ENCODE measurements around the gene C2orf72.

DNA sequence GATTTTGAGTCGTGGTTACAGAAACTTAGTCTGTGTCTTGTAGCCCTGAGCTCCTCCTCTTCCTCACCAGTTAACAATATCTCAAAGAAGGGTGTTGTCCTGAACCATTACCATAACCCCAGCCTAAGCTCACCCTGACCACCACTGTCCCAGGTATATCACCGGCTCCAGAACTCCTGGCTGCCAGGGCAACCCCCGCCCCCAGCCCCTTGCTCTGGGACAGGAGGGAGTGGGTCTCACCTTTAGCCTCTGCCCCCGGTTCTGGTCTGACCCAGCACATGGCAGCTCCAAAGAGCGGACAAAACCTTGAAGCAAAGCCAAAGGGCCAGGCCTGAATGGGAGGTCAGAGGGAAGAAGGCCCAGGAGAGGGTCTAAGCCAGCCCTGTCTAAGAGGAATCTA lies 13.8 kb downstream of the C2orf72 start:
- TF ChIP-seq, protein P1, sequence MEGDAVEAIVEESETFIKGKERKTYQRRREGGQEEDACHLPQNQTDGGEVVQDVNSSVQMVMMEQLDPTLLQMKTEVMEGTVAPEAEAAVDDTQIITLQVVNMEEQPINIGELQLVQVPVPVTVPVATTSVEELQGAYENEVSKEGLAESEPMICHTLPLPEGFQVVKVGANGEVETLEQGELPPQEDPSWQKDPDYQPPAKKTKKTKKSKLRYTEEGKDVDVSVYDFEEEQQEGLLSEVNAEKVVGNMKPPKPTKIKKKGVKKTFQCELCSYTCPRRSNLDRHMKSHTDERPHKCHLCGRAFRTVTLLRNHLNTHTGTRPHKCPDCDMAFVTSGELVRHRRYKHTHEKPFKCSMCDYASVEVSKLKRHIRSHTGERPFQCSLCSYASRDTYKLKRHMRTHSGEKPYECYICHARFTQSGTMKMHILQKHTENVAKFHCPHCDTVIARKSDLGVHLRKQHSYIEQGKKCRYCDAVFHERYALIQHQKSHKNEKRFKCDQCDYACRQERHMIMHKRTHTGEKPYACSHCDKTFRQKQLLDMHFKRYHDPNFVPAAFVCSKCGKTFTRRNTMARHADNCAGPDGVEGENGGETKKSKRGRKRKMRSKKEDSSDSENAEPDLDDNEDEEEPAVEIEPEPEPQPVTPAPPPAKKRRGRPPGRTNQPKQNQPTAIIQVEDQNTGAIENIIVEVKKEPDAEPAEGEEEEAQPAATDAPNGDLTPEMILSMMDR (conservative IDR thresholded peaks at IDR 0.05) = no peak
- no peak for TF ChIP-seq EZH2 (IDR thresholded peaks at IDR 0.05; ENCODE audit: low read depth)

All from PC-9 (cell line).